Natural killer cell treated with Interleukin-12 subunit alpha and Interleukin-12 subunit beta and Interleukin-15 and Interleukin-18, amount 100 ng/mL, for 72 hours (primary cell): ENCODE results near the gene P2RX2. TPM values are rescaled to one million over a fixed set of nuclear protein-coding genes. Genes with fewer than 3 reads are reported as not detected.

Source experiments
- ATAC-seq, 2 donors: fragments of 150-1000 bp; cut with Tn5 transposase in 1 of 2; sonication (Bioruptor Pico), chemical (Tn5 transposase) in 1 of 2; 2 replicates each; pipeline ENCODE4 v1.10.0; 2021
- DNase-seq: peaks from one replicate; pipeline ENCODE4 v3.0.0; 2022; ENCODE audit warnings: low spot score
- H3K27ac Mint-ChIP-seq, 2 donors: 1 replicate in 1 of 2; 2 replicates in 1 of 2; pipeline ENCODE4 v1.8.0; 2022; ENCODE audit warnings: mixed read lengths in 2 of 2, mild to moderate bottlenecking in 1 of 2, moderate library complexity in 1 of 2
- H3K27me3 Mint-ChIP-seq, 2 donors: 1 replicate in 1 of 2; 2 replicates in 1 of 2; pipeline ENCODE4 v1.8.0; 2022; ENCODE audit warnings: mixed read lengths in 2 of 2
- H3K36me3 Mint-ChIP-seq: one replicate; pipeline ENCODE4 v1.8.0; 2022; ENCODE audit warnings: mixed read lengths
- H3K4me1 Mint-ChIP-seq, 2 donors: 1 replicate in 1 of 2; 2 replicates in 1 of 2; pipeline ENCODE4 v1.8.0; 2022; ENCODE audit warnings: low read depth in 2 of 2, mixed read lengths in 2 of 2, mild to moderate bottlenecking in 1 of 2
- H3K4me3 Mint-ChIP-seq: one replicate; pipeline ENCODE4 v1.8.0; 2022; ENCODE audit warnings: mixed read lengths
- H3K9me3 Mint-ChIP-seq: 2 replicates; pipeline ENCODE4 v1.8.0; 2022; ENCODE audit warnings: mixed read lengths
- total RNA-seq, 2 donors: library from RNA; stranded (reverse); gene quantifications; one replicate each; pipeline ENCODE4 v1.2.3, GENCODE V29; 2022

The P2RX2 gene
- total RNA-seq: not detected

GRCh38 chr12:132618683-132619043, at the start of gene P2RX2:
P2RX2 (plus strand) TSS chr12:132618776; CDS start chr12:132618817, 41 bp downstream.
- Mint-ChIP-seq H3K4me1 (peaks cover 5 to 20% of the 10 kb centered on the region in 2 donors), H3K4me3 (no peak within 1 kb of the TSS), H3K9me3 (no peaks in the 10 kb centered on the region), H3K36me3 (peaks cover 7% of the 10 kb centered on the region), H3K27ac (no peak within 1 kb of the TSS), H3K27me3 (peaks cover 24 to 25% of the 10 kb centered on the region in 2 donors)
- DNase-seq (no peak), ATAC-seq (no peak)

GRCh38 chr12:132568826-132569480, 49.6 kb upstream of the P2RX2 start:
- no peak overlapping the region for H3K4me3 Mint-ChIP-seq
- H3K4me1 Mint-ChIP-seq: peaks cover 0 to 3% of the 10 kb centered on the region in 2 donors
- H3K36me3 Mint-ChIP-seq: no peaks in the 10 kb centered on the region
- H3K27me3 Mint-ChIP-seq: no peaks in the 10 kb centered on the region
- H3K27ac Mint-ChIP-seq: no peak overlapping the region
- DNase-seq (no peak), ATAC-seq (no peak)
- no peaks in the 10 kb centered on the region for H3K9me3 Mint-ChIP-seq

DNA sequence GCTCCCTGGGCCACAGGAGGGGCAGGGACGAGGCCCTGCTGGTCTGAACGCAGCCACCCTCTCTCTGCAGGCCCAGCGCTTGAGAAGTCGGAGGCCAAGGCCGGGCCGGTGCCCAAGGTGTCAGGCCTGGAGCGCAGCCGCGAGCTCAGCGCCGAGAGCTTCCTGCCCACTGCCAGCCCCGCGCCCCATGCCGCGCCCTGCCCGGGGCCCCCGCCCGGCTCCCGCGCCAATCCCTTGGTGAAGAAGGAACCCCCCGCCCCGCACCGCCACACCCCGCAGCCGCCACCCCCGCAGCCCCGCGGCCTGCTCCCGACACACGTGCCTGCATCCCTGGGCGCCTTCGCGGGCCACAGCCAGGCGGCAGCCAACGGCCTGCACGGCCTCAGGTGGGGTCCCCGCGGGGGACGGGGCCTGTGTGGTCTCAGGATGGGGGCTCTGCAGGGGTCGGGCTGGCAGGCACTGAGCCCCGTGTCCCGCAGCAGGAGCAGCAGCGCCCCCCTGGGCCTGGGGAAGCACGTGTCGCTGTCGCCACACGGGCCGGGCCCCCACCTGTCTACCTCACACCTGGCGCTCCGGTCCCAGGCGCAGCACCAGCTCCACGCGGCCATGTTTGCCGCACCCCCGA, 48.6 kb upstream of the P2RX2 start:
- no peaks in the 10 kb centered on the region for H3K27me3 Mint-ChIP-seq
- no peak overlapping the region for H3K27ac Mint-ChIP-seq
- peaks cover 0 to 3% of the 10 kb centered on the region in 2 donors for H3K4me1 Mint-ChIP-seq
- H3K36me3 Mint-ChIP-seq: no peaks in the 10 kb centered on the region
- no peaks in the 10 kb centered on the region for H3K9me3 Mint-ChIP-seq
- ATAC-seq (no peak), DNase-seq (no peak)
- H3K4me3 Mint-ChIP-seq: no peak overlapping the region

GRCh38 chr12:132570635-132571034, 47.9 kb upstream of the P2RX2 start:
- H3K36me3 Mint-ChIP-seq: no peaks in the 10 kb centered on the region
- no peak for DNase-seq
- ATAC-seq: no peak

DNA sequence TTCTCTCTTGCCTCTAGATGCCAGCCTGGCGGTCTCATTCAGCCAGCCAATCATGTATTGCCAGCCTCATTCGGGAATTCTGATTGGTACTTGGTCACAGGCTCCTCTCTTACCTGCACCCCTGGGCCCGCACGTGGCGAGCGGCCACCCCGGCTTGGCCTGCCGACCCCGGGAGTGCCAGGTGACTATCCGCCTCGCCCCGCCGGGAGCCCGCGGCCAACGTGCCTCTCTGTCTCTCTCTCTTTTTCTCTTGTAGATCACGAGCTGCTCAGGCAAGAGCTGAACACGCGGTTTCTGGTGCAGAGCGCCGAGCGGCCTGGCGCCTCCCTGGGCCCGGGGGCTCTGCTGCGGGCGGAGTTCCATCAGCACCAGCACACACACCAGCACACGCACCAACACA, 47.5 kb upstream of the P2RX2 start:
- H3K4me1 Mint-ChIP-seq: no peaks in the 10 kb centered on the region
- no peaks in the 10 kb centered on the region for H3K9me3 Mint-ChIP-seq
- H3K36me3 Mint-ChIP-seq: no peaks in the 10 kb centered on the region
- H3K27me3 Mint-ChIP-seq: no peaks in the 10 kb centered on the region
- H3K27ac Mint-ChIP-seq: no peak overlapping the region
- DNase-seq: no peak
- no peak overlapping the region for H3K4me3 Mint-ChIP-seq
- ATAC-seq: no peak

More at GRCh38 chr12:132570635-132571034, 47.9 kb upstream of the P2RX2 start:
- Mint-ChIP-seq H3K9me3 (no peaks in the 10 kb centered on the region), H3K27ac (no peak overlapping the region), H3K4me1 (peaks cover 0 to under 1% of the 10 kb centered on the region in 2 donors), H3K4me3 (no peak overlapping the region), H3K27me3 (no peaks in the 10 kb centered on the region)

GRCh38 chr12:132571598-132571997, 47.0 kb upstream of the P2RX2 start:
- H3K36me3 Mint-ChIP-seq: no peaks in the 10 kb centered on the region
- H3K4me3 Mint-ChIP-seq: no peak overlapping the region
- ATAC-seq (no peak), DNase-seq (no peak)
- no peaks in the 10 kb centered on the region for H3K9me3 Mint-ChIP-seq
- no peaks in the 10 kb centered on the region for H3K4me1 Mint-ChIP-seq
- H3K27me3 Mint-ChIP-seq: no peaks in the 10 kb centered on the region
- H3K27ac Mint-ChIP-seq: no peak overlapping the region

DNA sequence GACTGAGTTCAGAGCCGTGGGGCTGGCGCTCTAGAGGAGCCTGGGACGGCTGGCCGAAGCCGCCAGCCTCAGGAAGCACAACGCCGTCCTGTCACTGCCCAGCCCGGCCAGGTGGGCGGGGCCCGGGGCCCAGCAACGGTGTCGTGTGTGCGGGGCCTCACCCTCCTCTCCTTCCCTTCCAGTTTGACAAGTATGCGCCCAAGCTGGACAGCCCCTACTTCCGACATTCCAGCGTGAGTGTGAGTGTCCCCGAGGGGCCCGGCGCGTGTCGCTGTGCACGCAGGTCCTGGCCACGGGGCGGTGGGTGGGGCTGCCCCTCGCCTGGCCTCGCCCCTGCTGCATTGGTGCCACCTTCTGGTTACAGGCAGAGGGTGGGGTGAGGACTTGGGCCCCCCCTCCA, 46.5 kb upstream of the P2RX2 start:
- Mint-ChIP-seq H3K9me3 (no peaks in the 10 kb centered on the region), H3K4me1 (no peaks in the 10 kb centered on the region), H3K4me3 (no peak overlapping the region), H3K36me3 (no peaks in the 10 kb centered on the region), H3K27ac (no peak overlapping the region), H3K27me3 (no peaks in the 10 kb centered on the region)
- ATAC-seq (no peak), DNase-seq (no peak)

- no peak overlapping the region for H3K4me3 Mint-ChIP-seq
- DNase-seq (no peak), ATAC-seq (no peak)
- H3K9me3 Mint-ChIP-seq: no peaks in the 10 kb centered on the region
- H3K36me3 Mint-ChIP-seq: no peaks in the 10 kb centered on the region
- peaks cover 0 to 3% of the 10 kb centered on the region in 2 donors for H3K4me1 Mint-ChIP-seq
- H3K27me3 Mint-ChIP-seq: no peaks in the 10 kb centered on the region
- H3K27ac Mint-ChIP-seq: no peak overlapping the region
Measured at GRCh38 chr12:132572801-132573760, 45.5 kb upstream of the P2RX2 start.

- Mint-ChIP-seq H3K9me3 (no peaks in the 10 kb centered on the region), H3K27me3 (no peaks in the 10 kb centered on the region), H3K27ac (no peak overlapping the region), H3K36me3 (no peaks in the 10 kb centered on the region), H3K4me3 (no peak overlapping the region), H3K4me1 (peaks cover 0 to 4% of the 10 kb centered on the region in 2 donors)
- ATAC-seq: no peak
- no peak for DNase-seq
Measured at GRCh38 chr12:132574271-132574996, 44.1 kb upstream of the P2RX2 start.

GRCh38 chr12:132575661-132576060, 42.9 kb upstream of the P2RX2 start:
- Mint-ChIP-seq H3K27ac (no peak overlapping the region), H3K4me3 (no peak overlapping the region), H3K27me3 (no peaks in the 10 kb centered on the region), H3K4me1 (peaks cover 0 to 4% of the 10 kb centered on the region in 2 donors), H3K9me3 (no peaks in the 10 kb centered on the region), H3K36me3 (no peaks in the 10 kb centered on the region)
- ATAC-seq (no peak), DNase-seq (no peak)

DNA sequence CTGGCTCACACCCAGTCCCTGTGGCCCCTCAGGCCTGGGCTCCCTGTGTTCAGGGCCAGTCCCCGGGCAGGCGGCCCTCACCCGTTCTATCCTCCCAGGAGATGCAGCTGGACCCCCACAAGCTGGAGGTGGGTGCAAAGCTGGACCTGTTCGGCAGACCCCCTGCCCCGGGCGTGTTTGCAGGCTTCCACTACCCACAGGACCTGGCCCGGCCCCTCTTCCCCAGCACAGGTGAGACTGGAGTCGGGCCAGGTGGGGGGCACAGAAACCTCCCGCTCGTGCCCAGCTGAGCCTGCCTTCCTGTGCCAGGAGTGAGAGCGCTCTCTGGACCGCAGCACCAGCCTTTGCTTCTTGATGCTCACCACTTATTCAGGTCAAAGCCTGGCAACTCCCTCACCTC, 41.9 kb upstream of the P2RX2 start:
- Mint-ChIP-seq H3K36me3 (no peaks in the 10 kb centered on the region), H3K4me3 (no peak overlapping the region), H3K27me3 (no peaks in the 10 kb centered on the region), H3K9me3 (no peaks in the 10 kb centered on the region), H3K4me1 (peaks cover 0 to 4% of the 10 kb centered on the region in 2 donors), H3K27ac (no peak overlapping the region)
- ATAC-seq (no peak), DNase-seq (no peak)

DNA sequence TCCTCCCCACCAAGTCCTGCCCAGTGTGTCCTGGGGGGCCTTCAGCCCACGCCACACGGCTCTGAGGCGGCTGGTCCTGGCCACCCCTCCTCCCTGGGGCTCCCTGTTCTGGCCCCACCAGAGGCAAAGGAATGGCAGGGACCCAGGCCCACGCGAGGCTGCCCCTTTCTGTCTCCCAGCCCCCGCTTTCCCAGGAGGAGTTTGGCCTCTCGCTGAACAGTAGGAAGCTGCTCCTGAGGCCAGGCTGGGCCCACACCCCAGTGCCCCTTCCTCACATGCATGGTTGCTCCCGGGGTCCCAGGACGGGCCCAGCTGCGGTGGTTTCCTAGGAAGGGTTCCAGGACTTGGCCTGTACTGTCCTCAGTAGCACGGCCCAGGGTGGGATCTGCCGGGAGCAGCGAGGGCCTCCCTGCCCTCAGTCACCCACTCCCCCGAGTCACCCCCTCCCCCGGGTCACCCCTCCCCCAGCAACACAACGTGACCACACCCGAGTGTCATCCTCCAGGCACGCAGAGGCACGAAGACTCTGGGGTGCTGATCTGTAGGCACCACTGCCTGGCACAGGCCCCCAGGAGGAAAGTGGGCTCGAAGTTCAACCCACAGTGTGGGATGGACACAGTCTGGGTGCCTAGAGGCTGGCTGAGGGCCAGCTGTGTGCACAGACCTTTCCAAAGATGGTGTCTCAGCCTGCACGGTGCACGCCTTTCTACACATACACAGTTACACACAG, 41.2 kb upstream of the P2RX2 start:
- H3K4me3 Mint-ChIP-seq: no peak overlapping the region
- H3K27ac Mint-ChIP-seq: no peak overlapping the region
- no peak for DNase-seq
- peaks cover 0 to 4% of the 10 kb centered on the region in 2 donors for H3K4me1 Mint-ChIP-seq
- H3K9me3 Mint-ChIP-seq: no peaks in the 10 kb centered on the region
- H3K27me3 Mint-ChIP-seq: no peaks in the 10 kb centered on the region
- no peaks in the 10 kb centered on the region for H3K36me3 Mint-ChIP-seq
- ATAC-seq: no peak

GRCh38 chr12:132578118-132578517, 40.5 kb upstream of the P2RX2 start:
- H3K27me3 Mint-ChIP-seq: no peaks in the 10 kb centered on the region
- H3K27ac Mint-ChIP-seq: no peak overlapping the region
- DNase-seq (no peak), ATAC-seq (no peak)
- H3K4me3 Mint-ChIP-seq: no peak overlapping the region
- no peaks in the 10 kb centered on the region for H3K9me3 Mint-ChIP-seq
- no peaks in the 10 kb centered on the region for H3K36me3 Mint-ChIP-seq
- H3K4me1 Mint-ChIP-seq: peaks cover 0 to 4% of the 10 kb centered on the region in 2 donors
